Effector CD4-positive, alpha-beta T cell (primary cell): ENCODE data around the gene SLC7A10.

Source experiments
- DNase-seq: peaks from one replicate; pipeline ENCODE4 v3.0.0-alpha.2; 2020

SLC7A10 gene

DNA sequence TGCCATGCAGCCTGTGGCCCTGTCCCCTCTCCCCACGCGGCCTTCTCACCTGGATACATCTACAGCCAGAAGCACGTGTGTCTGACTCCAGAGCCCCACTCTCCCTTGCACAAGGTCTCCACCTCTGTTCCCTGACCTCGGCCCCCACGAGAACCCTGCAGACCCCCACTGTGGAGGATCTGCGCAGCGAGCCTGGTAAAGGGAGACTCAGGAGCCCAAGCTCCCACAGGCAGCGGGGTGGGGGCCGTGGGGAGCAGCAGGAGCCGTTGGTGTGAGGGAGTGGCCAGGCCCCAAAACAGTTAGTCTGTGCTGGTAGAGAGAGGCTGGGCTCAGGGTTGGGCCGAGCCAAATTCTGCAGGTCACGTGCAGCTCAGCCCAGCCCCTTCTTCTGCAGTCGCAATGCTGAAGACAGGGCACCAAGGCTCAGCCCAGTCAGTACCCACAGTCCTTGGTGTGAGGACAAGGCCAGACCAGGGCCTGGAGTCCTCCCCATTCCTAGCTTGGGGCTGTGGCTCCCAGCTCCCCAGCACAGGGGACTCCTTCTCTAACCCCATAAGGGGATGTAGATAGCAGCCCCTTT is 28.7 kb upstream of the SLC7A10 start:
- DNase-seq, result no peak

DNA sequence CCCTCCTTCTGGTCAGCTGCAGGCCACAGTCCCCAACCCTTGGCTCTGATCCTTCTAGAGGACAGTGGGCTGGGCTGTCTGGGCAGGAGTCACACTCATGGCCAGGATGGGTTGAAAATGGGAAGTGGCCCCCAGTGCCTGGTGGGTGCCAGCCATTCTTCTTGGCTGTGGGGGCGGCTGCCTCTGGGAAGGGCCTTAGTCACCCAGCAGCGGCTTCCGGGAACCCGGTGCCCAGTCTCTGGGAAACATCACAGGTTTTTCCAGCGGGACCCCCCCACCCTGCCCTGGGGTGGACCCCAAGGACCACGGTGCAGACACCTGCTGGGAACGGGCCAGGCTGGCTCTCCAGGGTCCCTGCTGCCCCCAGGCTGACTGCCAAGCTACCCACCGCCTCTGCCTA is 27.3 kb upstream of the SLC7A10 start:
- DNase-seq, result no peak

DNA sequence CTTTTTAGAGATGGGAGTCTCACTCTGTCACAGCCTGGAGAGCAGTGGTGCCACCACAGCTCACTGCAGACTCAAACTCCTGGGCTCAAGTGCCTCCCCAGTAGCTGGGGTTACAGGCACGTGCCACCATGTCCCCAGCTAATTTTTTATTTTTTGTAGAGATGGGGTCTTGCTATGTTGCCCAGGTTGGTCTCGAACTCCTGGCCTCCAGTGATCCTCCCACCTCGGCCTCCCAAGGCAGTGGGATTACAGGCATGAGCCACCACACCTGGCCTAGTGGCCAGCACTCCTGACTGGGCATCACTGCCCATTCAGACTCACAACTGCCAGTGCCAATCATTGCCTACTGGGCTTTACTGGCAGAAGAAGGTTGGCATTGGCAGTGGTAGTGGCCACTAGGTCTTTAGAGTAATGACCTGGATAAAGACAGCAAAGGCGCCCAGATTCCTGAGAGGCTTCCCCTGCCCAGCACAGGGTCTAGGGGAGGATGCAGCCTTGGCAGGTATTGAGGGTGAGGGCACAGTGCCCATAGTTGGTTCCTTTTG is 26.8 kb upstream of the SLC7A10 start:
- no peak for DNase-seq

DNA sequence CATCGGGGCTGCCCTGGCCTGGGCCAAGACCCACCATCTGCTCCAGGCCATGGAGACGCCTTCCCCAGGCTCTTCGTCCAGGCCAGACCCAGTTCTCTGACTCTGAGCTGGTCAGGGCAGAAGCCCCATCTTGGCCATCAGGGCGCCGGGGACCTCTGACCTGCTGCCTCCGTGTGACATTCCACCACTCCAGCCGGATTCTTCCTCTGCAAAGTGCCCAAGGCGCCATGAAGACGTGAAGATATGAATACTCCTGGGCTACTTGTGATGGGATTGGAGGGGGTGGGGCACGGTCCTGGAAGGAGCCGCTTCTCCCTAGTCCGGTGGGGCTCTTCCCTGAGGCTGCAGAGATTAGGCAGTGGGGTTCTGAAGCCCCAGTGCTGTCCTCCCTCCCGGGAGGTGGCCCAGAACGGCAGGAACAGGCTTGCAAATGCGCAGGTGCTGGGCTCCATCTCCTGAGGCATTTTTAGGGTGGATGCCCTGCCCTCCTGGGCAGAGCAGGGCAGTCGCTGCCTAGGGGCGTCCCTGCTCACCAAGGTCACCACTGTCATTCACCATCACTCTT is 26.0 kb upstream of the SLC7A10 start:
- DNase-seq, result no peak

DNA sequence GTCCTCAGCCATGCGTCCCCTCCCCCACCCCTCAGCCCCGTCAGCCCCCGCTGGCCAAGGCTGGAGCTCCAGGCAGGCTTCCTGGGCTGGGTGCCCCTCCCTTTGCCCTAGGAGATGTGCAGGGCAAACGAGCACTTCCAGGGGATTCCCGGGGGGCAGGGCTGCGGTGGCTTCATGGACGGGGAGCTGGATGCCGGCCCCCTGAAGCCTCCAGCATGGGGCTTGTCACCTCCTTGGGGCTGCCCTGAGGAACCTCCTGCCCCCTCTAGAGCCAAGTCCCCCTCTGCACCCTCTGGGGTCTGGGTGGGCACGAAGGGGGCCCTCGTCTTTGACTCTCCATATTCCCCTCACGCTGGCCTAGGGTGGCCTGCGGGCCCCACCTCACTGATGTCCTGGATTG is 25.4 kb upstream of the SLC7A10 start:
- no peak for DNase-seq

DNA sequence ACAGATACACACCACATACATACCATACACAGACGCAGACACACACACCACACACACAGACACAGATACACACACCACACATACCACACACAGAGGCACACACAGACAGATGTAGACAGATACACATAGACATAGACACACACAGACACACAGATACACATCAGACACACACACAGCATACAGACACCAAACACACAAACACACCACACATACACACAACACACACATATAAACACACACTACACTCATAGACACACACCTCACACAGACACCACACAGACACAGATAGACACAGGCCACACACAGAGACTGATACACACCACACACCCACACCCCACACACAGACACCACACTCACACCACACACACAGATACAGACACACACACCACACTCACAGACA is 24.9 kb upstream of the SLC7A10 start:
- DNase-seq, result no peak

DNA sequence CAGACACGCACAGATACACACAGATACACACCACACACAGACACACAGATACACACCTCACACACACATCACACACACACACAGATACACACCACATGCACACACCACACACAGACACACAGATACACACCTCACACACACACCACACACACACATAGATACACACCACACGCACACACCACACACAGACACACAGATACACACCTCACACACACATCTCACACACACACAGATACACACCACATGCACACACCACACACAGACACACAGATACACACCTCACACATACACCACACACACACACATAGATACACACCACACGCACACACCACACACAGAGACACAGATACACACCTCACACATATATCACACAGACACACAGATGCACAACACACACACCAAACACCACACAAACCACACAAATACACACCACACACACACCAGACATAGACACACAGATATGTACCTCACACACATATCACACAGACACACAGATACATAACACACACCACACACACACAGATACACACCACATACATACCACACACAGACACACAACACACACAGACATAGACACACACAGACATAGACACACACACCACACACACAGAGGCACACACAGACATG is 24.2 kb upstream of the SLC7A10 start:
- no peak for DNase-seq

DNA sequence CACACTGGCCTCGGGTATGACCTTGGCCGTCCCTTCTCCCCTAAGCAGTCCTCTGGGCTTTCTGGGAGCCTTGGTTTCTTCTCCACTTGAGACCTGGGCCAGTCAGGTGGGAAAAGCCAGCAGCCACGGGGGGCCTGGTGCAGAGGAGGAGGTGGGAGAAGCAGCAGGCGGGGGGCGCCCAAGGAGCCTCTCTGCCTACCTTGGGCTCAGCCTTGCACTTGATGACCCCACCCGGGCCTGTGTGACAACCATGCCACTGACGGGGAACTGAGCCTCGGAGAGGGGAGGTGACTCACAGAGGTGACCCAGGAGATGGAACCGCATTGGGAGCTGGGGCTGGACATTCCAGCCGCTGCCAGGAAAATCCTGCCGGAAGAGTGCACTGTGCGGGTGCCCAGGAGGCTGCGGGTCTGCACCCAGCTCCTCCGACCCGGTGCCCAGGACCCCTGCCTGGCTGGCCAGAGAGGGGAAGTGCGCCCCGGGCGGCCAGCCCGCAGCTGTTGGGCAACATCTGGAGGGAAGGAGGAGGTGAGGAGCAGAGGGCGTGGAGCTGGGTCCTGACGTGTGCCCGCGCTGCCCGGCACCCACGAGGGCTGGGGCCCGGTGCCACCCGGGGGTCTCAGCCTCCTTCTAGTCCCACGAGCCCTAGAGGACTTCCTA is 23.4 kb upstream of the SLC7A10 start:
- no peak for DNase-seq

DNA sequence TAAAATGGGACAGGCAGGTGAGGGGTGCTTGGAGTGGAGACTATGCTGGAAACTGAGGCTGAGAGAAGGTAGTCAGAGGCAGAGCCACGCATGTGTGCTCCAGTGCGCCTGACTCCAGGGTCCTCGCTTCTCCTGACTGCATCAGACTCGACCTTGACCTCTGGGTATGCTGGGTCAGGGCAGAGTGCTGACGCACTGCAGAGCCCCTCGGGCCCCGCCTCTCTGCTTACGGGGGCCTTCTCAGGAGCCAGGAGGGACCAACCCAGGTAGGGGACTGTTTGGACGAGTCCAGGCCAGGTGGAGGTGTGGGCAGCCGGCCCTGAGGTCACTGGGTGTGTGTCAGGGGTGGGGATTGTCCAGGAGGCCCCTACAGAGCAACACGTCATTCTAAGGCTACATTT is 22.9 kb upstream of the SLC7A10 start:
- DNase-seq, result no peak

DNA sequence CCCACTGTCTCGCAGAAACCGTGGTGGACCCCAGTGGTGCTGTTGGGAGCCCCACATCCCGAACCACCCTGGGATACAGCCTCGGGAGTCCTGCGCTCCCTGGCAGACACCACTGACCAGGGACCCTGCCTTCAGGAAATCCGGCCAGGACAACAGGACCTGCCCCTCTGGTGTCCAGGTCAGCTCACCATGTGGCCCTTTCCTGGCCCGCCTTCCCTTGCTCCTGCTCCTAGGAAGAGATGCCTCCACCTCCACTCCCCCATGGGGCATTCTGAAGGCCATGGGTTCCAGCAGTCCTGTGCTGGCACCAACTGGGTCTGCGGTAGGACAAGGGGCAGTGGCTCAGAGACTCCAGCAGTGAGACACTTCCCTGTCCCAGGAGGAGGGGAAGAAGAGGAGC is 22.5 kb upstream of the SLC7A10 start:
- DNase-seq, result no peak

DNA sequence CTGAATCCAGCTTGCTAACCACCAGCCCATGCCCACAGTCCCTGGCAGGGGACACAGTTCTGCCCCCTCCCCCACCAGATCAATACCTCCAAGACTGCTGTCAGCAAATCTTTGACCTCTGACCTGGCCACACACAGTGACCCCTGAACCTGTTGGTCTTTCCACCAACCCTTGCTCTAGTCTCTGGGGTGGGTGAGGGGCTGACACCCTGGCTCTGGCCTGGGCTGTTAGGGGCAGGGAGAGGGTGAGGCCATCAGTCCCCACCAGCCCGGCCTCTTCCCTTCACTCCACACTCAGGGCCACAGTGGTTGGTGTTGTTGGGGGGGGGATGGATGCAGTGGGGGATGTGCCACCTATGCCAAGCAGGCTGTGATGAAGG is 21.8 kb upstream of the SLC7A10 start:
- DNase-seq, result no peak

DNA sequence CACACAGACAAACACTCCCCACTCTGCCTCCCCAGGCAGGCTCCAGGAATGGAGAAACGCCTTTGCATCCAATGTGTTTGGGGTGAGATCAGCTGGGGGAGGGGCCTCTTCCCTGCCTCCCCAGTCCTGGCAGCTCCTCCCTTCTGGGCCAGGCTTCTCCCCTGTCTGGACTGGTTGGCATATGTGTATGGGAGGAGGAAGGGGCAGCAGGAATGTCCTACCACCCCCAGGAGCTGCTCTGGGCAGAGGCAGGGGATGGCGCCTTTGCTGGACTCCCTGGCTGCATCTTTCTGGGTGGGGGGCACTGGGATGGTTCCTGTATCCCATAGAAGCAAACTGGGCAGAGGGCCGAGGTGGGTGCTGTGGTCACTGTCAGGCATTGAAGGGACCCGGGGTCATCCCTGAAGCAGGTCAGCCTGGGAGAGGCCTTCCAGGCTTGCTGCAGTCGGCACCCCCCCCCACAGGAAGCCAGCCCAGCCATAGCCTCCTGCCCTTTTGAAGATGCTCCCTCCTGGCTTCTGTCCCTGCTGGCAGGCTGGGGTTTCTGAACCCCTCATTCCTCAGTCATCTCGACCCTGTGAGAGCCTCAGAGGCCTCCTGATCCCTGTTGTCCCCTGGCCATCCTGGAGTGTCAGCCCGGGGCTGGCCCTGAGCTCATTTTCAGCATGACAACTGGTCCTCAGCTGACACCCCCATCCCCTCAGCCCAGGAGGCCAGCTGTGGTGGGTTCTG is 21.2 kb upstream of the SLC7A10 start:
- DNase-seq, result no peak

DNA sequence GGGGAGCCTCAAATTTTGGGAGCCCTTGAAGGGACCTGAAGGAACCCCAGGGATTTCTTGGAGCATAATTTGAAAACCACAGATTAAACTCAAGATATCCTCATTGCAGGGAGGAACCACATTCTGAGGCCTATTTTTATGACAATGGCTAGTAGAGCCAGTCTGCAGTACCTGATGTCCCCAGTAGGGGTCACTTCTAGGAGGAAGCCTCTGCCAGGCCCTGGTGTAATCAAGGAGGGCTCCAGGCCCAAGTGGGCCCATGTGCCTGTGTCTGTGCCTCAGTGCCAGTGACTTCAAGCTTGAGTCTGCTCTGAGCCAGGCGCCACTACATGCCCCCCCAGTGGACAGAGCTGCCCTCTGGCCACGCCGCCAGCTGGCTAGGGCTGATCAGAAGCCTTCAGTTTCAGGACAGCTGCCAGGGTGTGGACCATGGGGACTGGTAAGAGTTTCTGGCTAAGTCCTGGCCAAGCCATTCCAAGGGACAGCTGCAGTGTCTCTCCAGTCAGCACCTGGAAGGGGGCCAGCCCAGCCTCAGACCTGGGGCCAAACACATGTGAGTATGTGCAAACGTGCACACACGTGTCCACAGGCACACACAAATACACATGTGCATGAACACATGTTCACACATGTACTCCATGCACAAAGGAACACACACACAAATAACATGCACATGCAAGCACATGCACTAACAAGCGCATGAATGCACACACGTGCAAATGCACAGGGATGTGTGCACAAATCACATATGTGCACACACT is 20.5 kb upstream of the SLC7A10 start:
- no peak for DNase-seq

DNA sequence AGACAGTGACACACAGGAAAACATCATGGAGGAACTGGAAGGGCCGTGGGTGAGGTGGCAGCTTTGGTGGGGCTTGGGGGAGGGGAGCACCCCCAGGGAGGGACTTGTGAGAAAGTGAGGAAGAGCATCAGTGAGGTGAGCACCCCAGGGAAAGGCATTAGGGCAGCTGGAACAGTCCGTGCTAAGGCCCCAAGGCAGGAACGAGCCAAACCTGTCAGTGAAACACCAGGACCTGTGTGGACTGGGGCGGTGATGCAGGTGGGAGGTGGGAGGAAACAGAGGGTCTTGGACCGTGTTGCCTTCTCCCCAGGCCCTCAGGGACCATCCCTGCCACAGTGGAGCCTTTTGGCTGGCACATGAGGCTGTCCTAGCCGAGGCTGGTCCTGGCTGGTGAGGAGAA is 17.3 kb upstream of the SLC7A10 start:
- no peak for DNase-seq

DNA sequence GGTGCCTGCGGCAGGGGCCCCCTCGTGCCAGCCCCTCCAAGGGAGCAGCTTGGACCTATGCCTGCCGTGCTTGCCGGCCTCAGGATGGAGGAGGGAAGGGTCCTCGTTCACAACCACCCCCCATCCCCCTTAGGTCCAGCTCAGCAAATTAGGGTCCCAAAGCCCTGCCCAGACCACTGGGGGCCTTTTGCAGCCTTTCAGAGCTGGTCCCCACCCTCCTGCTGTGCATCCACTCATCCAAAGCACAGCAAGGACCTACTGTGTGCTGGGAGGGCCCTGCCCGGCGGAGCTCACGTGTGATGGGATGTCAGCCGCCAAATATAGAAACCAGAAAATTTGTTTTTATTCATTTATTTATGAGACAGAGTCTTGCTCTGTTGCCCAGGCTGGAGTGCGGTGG is 16.5 kb upstream of the SLC7A10 start:
- no peak for DNase-seq

DNA sequence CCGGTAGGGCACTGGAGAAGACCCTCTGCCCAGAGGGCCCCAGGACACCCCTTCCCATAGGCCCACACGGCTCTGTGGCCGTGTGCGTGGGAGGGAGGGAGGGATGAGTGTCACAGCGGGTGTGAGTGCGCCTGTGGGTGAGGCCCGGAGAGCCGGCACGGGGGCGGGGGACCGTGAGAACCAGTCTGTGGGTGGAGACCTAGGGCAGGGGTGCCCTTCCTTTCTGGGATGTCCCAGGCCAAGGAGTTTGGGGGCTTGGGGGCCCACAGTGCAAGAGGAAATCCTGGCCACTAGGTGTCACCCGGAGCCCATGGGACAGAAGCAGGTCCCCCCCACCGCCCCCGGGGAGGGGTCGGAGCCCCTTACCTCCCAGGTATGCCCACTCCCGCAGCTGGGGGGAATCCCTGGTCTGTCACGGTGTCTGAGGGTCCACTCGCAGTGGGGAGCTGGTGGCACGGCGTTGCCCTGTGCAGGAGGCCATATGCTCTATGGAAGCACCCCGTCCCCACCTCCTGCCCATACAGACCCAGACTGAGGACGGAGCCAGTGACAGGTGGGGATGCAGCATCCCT is 16.0 kb upstream of the SLC7A10 start:
- DNase-seq, result no peak

DNA sequence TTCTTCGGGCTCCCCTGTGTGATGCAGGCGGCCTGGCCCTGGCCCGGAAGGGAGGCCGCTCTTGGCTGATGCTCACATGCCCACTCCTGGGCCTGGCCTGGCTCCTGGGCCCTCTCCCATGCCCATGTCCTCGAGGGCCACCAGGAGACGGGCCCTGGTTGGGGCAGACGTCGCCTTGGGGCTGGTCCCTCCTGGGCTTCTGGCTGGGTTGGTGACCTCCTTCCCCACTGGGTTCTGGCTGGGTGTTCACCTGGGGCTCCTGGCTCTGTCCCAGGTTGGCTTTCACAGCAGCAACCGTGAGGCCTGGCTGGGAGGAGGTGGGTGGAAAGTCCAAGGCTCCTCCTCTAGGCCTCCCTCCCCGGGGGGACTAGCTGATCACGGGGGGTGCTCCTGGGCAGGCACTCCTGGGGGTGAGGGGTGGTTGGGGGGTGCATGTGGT is 15.5 kb upstream of the SLC7A10 start:
- DNase-seq, result no peak

DNA sequence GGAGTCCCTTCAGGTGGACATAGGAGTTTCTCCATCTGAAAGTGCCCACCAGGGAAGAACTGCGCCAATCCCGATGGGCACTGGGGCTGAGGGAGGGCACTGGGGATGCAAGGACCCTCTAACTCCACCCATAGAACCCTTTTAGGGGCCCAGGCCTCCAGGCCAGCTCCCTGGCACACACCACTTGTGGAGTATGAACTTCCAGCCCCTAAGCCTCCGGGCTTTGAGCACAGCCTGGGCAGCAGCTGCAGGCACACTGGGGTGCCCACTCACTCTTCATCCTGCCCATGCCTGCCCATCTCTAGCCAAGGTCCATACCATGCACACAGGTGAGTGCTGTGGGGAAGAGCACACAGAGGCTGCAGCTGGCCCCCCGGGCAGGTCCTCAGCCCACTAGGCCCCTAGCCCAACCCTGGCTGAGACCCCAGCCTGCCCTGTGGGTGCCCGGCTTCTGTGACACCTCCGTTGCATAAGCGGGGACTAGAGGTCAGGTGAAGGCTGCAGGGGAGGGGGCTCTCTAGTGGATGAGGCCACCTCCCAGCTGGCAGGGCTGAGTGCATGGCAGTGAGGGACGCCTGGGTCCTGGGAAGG is 14.6 kb upstream of the SLC7A10 start:
- no peak for DNase-seq

DNA sequence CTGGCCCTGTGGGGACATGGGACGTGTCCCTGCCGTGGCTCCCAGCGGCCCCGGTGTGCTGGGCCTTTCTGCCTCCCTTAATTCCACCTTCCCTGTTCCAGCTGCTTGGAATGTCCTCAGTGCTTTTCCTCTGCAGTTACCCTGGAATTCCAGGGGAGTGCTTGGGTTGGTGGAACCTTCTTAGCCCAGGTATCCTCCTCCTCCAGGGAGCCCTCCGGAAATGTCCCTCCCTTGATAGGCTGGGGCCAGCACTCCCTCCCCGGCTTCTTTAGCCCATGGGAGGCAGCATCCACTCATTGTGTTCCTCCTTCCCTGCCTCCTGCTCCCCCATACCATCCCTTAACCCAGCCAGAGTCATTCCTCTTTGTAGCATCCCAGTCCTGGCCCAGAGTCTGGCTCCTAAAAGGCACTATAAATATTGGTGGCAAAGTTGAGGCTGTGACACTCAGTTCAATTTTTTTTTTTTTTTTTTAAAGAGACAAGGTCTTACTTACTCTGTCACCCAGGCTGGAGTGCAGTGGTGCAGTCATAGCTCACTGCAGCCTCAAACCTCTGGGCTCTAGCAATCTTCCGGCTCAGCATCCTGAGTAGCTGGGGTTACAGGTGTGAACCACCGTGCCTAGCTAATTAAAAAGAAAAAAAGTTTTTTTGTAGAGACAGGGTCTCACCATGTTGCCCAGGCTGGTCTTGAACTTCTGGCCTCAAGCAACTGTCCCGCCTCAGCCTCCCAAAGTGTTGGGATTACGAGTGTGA is 13.7 kb upstream of the SLC7A10 start:
- no peak for DNase-seq

DNA sequence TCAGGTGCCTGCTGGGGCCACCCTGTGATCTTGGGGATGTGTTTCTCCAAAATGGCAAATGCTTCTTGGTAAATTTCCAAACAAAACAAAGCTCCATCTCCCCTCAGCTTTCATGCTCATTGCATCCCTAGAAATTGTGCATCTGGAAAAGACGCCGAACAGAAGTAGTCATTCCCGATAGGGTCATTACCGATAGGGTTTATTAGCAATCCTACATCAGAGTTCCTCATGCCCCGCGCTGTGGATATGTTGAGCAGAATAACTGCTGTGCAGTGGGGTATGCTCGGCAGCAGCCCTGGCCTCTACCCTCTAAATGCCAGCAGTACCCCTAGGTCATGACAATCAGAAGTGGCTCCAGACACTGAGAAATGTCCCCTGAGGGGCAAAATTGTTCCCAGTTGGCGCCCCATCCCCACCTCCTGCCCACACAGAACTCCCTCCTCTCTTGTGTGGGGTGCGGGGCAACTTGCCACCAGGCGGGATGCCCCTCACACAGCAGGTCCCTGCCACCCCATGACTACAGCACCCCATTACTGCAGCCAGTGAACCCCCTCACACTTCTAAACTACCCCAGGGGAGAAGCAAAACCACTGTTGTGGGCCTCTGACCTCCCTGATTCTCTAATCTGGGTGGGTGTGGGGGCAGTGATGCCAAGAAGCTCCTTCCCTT is 13.0 kb upstream of the SLC7A10 start:
- no peak for DNase-seq
